B cell (primary cell): ENCODE measurements around the gene POLR2B.

Experiments
- EZH2 ChIP-seq: IDR thresholded peaks from 2 replicates; pipeline ENCODE4 v1.6.1; 2012; ENCODE audit warnings: borderline replicate concordance, low read depth, mild to moderate bottlenecking, moderate library complexity, low read length; ENCODE audit not compliant: insufficient read depth, poor library complexity, severe bottlenecking
- TF ChIP-seq, protein P1 (sequence below): fragments of 200-600 bp; IDR thresholded peaks from one replicate; pipeline ENCODE4 v1.8.0; 2022; ENCODE audit warnings: antibody characterized with exemption, mild to moderate bottlenecking

DNA sequence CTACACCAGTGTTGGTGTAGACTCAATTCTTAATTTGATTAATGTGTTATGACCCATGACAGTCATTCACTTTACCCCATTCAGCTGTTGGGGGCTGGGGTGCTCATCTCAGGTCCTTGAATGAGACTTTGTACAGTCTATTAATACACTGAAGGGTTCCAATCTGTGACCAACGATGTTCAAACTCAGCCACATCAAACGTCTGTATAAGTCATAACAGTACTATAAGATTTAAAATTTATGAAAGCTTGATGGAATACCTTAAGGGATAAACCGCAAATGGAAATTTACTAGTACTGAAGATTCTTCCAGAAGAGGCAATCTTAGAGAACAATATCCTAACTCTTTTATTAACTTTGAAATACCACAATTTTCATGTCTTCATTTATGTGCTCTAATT, 37.3 kb upstream of the POLR2B start:
- TF ChIP-seq, protein P1, sequence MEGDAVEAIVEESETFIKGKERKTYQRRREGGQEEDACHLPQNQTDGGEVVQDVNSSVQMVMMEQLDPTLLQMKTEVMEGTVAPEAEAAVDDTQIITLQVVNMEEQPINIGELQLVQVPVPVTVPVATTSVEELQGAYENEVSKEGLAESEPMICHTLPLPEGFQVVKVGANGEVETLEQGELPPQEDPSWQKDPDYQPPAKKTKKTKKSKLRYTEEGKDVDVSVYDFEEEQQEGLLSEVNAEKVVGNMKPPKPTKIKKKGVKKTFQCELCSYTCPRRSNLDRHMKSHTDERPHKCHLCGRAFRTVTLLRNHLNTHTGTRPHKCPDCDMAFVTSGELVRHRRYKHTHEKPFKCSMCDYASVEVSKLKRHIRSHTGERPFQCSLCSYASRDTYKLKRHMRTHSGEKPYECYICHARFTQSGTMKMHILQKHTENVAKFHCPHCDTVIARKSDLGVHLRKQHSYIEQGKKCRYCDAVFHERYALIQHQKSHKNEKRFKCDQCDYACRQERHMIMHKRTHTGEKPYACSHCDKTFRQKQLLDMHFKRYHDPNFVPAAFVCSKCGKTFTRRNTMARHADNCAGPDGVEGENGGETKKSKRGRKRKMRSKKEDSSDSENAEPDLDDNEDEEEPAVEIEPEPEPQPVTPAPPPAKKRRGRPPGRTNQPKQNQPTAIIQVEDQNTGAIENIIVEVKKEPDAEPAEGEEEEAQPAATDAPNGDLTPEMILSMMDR: no peak
- TF ChIP-seq EZH2: no peak
